Subcutaneous adipose tissue (tissue), 4 donors: Measurements from ENCODE around the gene CST11. TPM values are rescaled to one million over a fixed set of nuclear protein-coding genes. Genes with fewer than 3 reads are reported as not detected.

Experiments used
- total RNA-seq, 4 donors: library from RNA; depleted of rRNA; stranded (reverse); fragments of >200 nt; gene quantifications; one replicate each; pipeline ENCODE4 v1.1.0, GENCODE V29; 2016
- TF ChIP-seq, protein P1 (sequence below): fragments of 450-650 bp; IDR thresholded peaks from one replicate; pipeline ENCODE4 v1.5.1; 2016; ENCODE audit warnings: low read depth, mild to moderate bottlenecking, control low read depth, antibody characterized with exemption, moderate library complexity

CST11 gene
- total RNA-seq, 4 donors from 2014 or later = not detected

DNA sequence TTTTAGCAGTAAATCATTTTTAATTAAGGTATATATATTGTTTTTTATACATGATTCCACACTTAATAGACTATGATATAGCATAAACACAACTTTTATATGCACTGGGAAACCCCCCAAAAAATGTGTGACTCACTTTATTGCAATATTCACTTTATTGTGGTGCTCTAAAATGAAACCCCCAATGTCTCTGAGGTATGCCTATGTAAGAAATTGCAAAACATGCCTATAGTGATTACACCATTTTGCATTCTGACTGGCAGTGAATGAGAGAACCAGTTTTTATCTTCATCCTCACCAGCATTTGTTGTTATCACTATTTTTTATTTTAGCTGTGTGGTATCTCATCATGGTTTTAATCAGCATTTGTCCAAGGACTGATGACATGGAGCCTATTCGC is 8.5 kb upstream of the CST11 start:
- TF ChIP-seq, protein P1, sequence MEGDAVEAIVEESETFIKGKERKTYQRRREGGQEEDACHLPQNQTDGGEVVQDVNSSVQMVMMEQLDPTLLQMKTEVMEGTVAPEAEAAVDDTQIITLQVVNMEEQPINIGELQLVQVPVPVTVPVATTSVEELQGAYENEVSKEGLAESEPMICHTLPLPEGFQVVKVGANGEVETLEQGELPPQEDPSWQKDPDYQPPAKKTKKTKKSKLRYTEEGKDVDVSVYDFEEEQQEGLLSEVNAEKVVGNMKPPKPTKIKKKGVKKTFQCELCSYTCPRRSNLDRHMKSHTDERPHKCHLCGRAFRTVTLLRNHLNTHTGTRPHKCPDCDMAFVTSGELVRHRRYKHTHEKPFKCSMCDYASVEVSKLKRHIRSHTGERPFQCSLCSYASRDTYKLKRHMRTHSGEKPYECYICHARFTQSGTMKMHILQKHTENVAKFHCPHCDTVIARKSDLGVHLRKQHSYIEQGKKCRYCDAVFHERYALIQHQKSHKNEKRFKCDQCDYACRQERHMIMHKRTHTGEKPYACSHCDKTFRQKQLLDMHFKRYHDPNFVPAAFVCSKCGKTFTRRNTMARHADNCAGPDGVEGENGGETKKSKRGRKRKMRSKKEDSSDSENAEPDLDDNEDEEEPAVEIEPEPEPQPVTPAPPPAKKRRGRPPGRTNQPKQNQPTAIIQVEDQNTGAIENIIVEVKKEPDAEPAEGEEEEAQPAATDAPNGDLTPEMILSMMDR = no peak

DNA sequence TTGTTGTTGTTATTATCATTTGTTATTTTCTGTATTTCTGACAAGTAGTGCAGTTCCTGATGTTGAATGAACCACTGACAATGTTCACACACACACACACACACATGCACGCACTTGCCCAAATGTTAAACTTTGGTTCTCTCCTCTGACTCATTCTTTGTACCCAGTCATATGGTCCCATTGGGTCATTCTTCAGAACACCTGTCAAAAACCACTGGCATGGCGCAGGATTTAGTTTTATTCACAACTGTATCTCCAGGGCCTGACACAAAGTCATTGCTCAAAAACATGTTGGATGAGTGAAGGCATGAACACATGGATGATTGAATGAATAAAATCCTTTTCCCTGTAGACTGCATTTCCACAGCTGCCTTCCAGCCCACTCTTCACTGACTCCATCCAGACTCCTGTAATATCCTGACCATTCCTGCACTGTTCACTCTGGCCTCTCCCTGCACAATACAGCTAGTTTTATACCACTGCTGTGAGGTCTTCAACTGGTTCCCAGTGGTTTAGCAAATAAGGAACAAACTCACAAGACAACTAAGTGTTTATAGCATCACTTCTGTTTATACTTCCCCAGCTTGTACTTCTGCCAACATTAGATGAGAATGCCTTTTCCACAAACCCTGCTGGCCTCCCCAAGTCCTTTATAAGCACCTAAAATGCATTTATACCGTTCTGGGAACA is 6.9 kb upstream of the CST11 start:
- TF ChIP-seq, protein P1 = no peak

DNA sequence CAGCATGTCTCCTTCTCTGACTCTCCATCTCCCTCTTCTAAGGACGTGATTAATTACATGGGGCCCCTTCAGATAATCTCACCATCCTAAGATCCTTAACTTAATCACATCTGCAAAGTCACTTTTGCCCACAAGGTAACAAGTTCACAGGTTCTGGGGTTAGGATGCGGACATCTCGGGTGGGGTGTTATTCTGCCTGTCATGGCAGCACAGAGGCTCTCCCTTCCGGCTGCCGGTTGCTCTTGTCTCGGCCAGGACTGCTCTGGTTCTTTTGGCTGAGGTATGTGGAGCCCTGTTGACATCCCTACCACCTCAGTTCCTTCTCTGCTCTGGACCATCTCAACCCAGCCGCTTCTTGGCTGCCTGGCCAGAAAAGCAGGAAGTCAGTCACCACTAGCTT is 4.2 kb upstream of the CST11 start:
- TF ChIP-seq, protein P1 = no peak

DNA sequence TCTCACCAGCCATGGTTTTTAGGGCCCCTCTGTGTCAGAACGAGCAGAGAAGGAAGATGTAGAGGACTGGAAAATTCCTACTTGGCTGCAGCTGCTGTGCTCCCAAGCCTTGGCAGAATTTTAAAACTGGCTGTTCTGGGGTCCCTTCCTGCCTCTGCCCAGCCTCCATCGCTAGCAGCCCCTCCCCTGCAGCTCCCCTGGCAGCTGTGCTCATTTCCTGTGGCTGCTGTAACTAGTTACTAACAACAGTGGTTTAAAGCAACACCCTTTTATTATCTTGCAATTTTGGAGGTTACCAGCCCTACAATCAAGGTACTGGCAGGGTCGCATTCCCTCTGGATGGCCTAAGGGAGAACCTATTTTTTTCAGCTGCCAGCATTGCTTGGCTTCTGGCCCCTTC is 3.7 kb upstream of the CST11 start:
- TF ChIP-seq, protein P1 = no peak

DNA sequence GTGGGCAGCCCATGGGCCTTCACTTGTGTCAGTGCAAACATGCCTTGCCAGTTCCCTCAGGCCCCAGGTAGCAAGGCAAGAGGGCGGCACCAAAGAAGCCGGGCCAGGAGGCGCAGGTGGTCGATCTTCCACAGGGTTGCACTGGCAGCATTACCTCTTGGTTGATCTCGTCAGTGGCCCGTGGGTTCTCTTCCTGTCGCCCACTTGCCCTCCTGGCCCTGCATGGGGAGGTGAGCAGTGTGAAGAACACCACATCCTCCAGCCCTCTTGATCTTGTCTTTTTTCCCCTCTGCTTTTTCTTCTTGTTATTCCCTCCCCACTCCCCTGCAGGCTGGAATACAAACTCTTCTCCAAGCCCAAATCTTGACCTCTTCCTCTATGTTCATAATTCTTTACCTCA is 3.0 kb upstream of the CST11 start:
- TF ChIP-seq, protein P1 = no peak

DNA sequence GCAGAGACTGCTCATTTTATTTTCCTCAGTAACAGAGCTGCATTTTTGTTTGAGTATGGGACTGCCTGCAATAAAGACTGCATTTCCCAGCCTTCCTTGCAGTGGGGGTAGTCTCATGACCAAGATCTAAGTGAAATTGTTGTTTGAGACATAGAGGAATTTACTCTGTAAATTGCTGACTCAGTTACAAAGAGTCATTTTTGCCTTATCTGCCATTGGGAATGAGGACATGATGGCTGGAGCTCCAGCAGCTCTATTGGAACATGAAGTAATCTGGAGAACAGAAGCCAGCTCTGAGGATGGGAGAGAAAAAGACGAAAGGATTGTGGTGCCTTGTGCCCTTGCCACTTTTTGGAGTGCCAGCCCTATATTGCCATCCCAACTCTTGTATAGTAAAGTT is 2.1 kb upstream of the CST11 start:
- TF ChIP-seq, protein P1 = no peak

DNA sequence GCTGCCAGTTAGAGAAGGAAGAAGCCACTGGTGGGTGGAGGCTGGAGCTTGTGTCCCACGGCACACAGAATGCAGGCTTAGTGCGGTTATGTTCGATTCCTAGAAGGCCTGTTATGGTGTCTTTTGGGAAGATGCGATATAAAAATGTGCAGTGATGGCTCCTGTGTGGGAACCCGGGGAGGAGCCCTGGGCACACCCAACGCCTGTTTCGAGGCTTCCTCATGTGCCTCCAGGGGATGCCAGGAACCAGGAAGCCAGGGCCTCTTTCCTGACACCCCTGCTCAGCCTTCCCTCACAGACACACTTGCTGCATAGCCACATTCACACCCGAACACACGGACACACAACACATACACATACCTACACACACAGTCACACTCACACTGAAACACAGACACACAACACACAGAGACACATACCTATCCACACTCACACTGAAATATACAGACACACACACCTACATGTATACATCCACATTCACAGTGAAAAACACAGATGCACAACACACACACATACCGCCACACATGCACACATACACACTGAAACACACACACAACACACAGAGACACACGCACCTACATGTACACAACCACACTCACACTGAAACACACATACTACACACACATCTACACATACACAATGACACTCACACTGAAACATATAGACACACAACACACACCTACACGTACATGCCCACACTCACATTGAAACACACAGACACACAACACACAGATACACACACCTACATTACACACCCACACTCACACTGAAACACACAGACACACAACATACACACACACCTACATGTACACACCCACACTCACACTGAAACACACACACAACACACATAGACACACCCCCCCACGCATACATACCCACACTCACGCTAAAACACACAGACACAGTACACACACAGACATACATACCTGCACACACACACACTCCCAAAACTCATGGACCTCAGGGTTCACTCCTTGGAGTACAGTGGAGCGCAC is 1.2 kb upstream of the CST11 start:
- TF ChIP-seq, protein P1 = no peak
